IMR-90 (cell line): ENCODE data around the gene NR1I3. TPM values are rescaled to one million over a fixed set of nuclear protein-coding genes. Genes with fewer than 3 reads are reported as not detected.

ENCODE experiments used
- ATAC-seq: fragments of 200-7000 bp; cut with Tn5 transposase; 2 replicates; pipeline ENCODE4 v1.9.1; 2020; ENCODE audit warnings: low read depth, mild to moderate bottlenecking, moderate library complexity
- BruUV-seq: library from RNA; stranded (reverse); fragments of 400-500 nt; replicated peaks from 2 replicates; lab custom pipeline; 2021; lab: Mats Ljungman, UMichigan
- CTCF ChIA-PET: fragments of 300-600 bp; formaldehyde crosslinking; extraction: SDS; loops from one replicate; lab custom pipeline; 2021; ENCODE audit warnings: antibody characterized with exemption; lab: Yijun Ruan, JAX
- POLR2A ChIA-PET: fragments of 300-600 bp; sonication (Branson Sonifier 250); formaldehyde crosslinking; loops from one replicate; lab custom pipeline; 2022; ENCODE audit warnings: antibody characterized with exemption; ENCODE audit not compliant: unreplicated experiment; lab: Charles Lee
- DNase-seq: peaks from one replicate; pipeline ENCODE4 v3.0.0; 2013
- H2AFZ ChIP-seq: replicated peaks from 2 replicates; pipeline ENCODE3; 2013; ENCODE audit warnings: low read length, mild to moderate bottlenecking; ENCODE audit not compliant: poor library complexity
- H2AK5ac ChIP-seq: 2 replicates; pipeline ENCODE4 v1.6.1; 2013; ENCODE audit warnings: low read depth, low read length, inconsistent platforms
- H2AK9ac ChIP-seq: replicated peaks from 2 replicates; pipeline ENCODE3; 2013; ENCODE audit warnings: mild to moderate bottlenecking, low read depth, low read length, moderate library complexity; ENCODE audit not compliant: poor library complexity
- H2BK120ac ChIP-seq: 2 replicates; pipeline ENCODE4 v1.6.1; 2013; ENCODE audit warnings: low read depth, low read length, inconsistent platforms
- H2BK15ac ChIP-seq: 3 replicates; pipeline ENCODE4 v1.6.1; 2013; ENCODE audit warnings: low read depth, low read length, inconsistent platforms
- H2BK20ac ChIP-seq: 2 replicates; pipeline ENCODE4 v1.6.1; 2013; ENCODE audit warnings: low read depth, mild to moderate bottlenecking, inconsistent platforms, low read length, moderate library complexity
- H2BK5ac ChIP-seq: 2 replicates; pipeline ENCODE4 v1.6.1; 2013; ENCODE audit warnings: mild to moderate bottlenecking, low read depth, low read length, inconsistent platforms; ENCODE audit not compliant: poor library complexity, severe bottlenecking
- H3K14ac ChIP-seq: replicated peaks from 2 replicates; pipeline ENCODE4 v1.6.1; 2013; ENCODE audit warnings: low read depth, low read length, inconsistent platforms
- H3K18ac ChIP-seq: 2 replicates; pipeline ENCODE4 v1.6.1; 2013; ENCODE audit warnings: low read depth, low read length, control low read depth
- H3K23ac ChIP-seq: 2 replicates; pipeline ENCODE4 v1.6.1; 2013; ENCODE audit warnings: low read depth, low read length, inconsistent platforms
- H3K27ac ChIP-seq: 2 replicates; pipeline ENCODE4 v1.5.1; 2013; ENCODE audit warnings: mild to moderate bottlenecking, control low read depth, low read length; ENCODE audit not compliant: insufficient read depth
- H3K27me3 ChIP-seq: 2 replicates; pipeline ENCODE4 v1.6.1; 2013; ENCODE audit warnings: low read length; ENCODE audit not compliant: control insufficient read depth, insufficient read depth
- H3K36me3 ChIP-seq: 2 replicates; pipeline ENCODE4 v1.6.1; 2013; ENCODE audit warnings: low read length, mixed read lengths; ENCODE audit not compliant: control insufficient read depth, insufficient read depth
- H3K4ac ChIP-seq: 2 replicates; pipeline ENCODE4 v1.6.1; 2013; ENCODE audit warnings: low read depth, low read length, inconsistent platforms
- H3K4me1 ChIP-seq: 2 replicates; pipeline ENCODE4 v1.6.1; 2013; ENCODE audit warnings: low read length, mixed read lengths; ENCODE audit not compliant: control insufficient read depth, insufficient read depth
- H3K4me2 ChIP-seq: 2 replicates; pipeline ENCODE4 v1.6.1; 2013; ENCODE audit warnings: low read depth, mild to moderate bottlenecking, control low read depth, low read length, moderate library complexity
- H3K4me3 ChIP-seq: 2 replicates; pipeline ENCODE4 v1.5.1; 2013; ENCODE audit warnings: low read depth, mild to moderate bottlenecking, control low read depth, low read length, moderate library complexity; ENCODE audit not compliant: insufficient read depth
- H3K56ac ChIP-seq: 2 replicates; pipeline ENCODE4 v1.6.1; 2013; ENCODE audit warnings: low read length, inconsistent platforms; ENCODE audit not compliant: insufficient read depth; ENCODE audit errors: extremely low read depth
- H3K79me1 ChIP-seq, 2 experiments: 2 replicates each; pipeline ENCODE4 v1.6.1; 2013; ENCODE audit warnings: low read length in 2 of 2, inconsistent platforms in 1 of 2, low read depth in 1 of 2
- H3K9ac ChIP-seq: 2 replicates; pipeline ENCODE4 v1.6.1; 2013; ENCODE audit warnings: low read depth, low read length, control low read depth
- H3K9me1 ChIP-seq: 2 replicates; pipeline ENCODE4 v1.6.1; 2013; ENCODE audit warnings: low read length, inconsistent platforms; ENCODE audit not compliant: insufficient read depth
- H3K9me3 ChIP-seq: 2 replicates; pipeline ENCODE4 v1.6.1; 2013; ENCODE audit warnings: low read length; ENCODE audit not compliant: control insufficient read depth, insufficient read depth
- H4K20me1 ChIP-seq: 2 replicates; pipeline ENCODE4 v1.6.1; 2013; ENCODE audit warnings: low read length, inconsistent platforms; ENCODE audit not compliant: insufficient read depth
- H4K5ac ChIP-seq: 2 replicates; pipeline ENCODE4 v1.6.1; 2013; ENCODE audit warnings: mild to moderate bottlenecking, low read depth, low read length, control low read depth
- H4K8ac ChIP-seq, 2 experiments: 2 replicates each; pipeline ENCODE4 v1.6.1; 2013; ENCODE audit warnings: low read depth in 2 of 2, low read length in 2 of 2, control low read depth in 1 of 2, inconsistent platforms in 1 of 2
- H4K91ac ChIP-seq: 2 replicates; pipeline ENCODE4 v1.6.1; 2013; ENCODE audit warnings: low read depth, low read length, inconsistent platforms; ENCODE audit not compliant: insufficient read depth
- BHLHE40 ChIP-seq: fragments of 150-350 bp; IDR thresholded peaks from 2 replicates; pipeline ENCODE4 v1.6.1; 2016; ENCODE audit warnings: mild to moderate bottlenecking, low read depth, low read length
- CEBPB ChIP-seq: IDR thresholded peaks from 2 replicates; pipeline ENCODE4 v1.6.1; 2012; ENCODE audit warnings: low read depth, low read length, improper control_type of control experiment
- CHD1 ChIP-seq: IDR thresholded peaks from 2 replicates; pipeline ENCODE4 v1.6.1; 2012; ENCODE audit warnings: low read depth, low read length, improper control_type of control experiment
- FOS ChIP-seq: fragments of 150-350 bp; IDR thresholded peaks from 2 replicates; pipeline ENCODE4 v1.6.1; 2016; ENCODE audit warnings: low read depth, low read length
- MAFK ChIP-seq: IDR thresholded peaks from 2 replicates; pipeline ENCODE4 v1.6.1; 2012; ENCODE audit warnings: low read depth, low read length, improper control_type of control experiment
- MAZ ChIP-seq: IDR thresholded peaks from 2 replicates; pipeline ENCODE4 v1.6.1; 2012; ENCODE audit warnings: low read depth, mild to moderate bottlenecking, low read length, improper control_type of control experiment, moderate library complexity, borderline replicate concordance
- MXI1 ChIP-seq: IDR thresholded peaks from 2 replicates; pipeline ENCODE4 v1.6.1; 2012; ENCODE audit warnings: low read depth, mild to moderate bottlenecking, low read length, moderate library complexity, borderline replicate concordance
- NFE2L2 ChIP-seq: fragments of 150-350 bp; IDR thresholded peaks from 2 replicates; pipeline ENCODE4 v1.6.1; 2016; ENCODE audit warnings: low read depth, mild to moderate bottlenecking, low read length
- RAD21 ChIP-seq: IDR thresholded peaks from 2 replicates; pipeline ENCODE4 v1.6.1; 2012; ENCODE audit warnings: low read length, improper control_type of control experiment
- RFX5 ChIP-seq: IDR thresholded peaks from 2 replicates; pipeline ENCODE4 v1.8.0; 2012; ENCODE audit warnings: low read depth, mild to moderate bottlenecking, low read length, moderate library complexity
- WGBS, 2 experiments: methylation state at CpG; one replicate each; pipeline versions ENCODE4 v1.1.5 to v1.1.7; 2013; ENCODE audit warnings: missing lambda C conversion rate in 2 of 2; ENCODE audit not compliant: insufficient read length in 1 of 2; ENCODE audit errors: extremely low coverage in 2 of 2; 5-methylcytosine and 5-hydroxymethylcytosine counted together
- dilution Hi-C: fragments of 300-500 bp; cut with HindIII; formaldehyde crosslinking; loops from one replicate; pipeline ENCODE4 v1.14.3; 2018; ENCODE audit warnings: low sequenced_read_pairs; ENCODE audit not compliant: unreplicated experiment
- in situ Hi-C: fragments of 300-500 bp; cut with MboI; formaldehyde crosslinking; loops from 3 replicates; pipeline ENCODE4 v1.14.3; 2019; ENCODE audit warnings: low sequenced_read_pairs, inconsistent platforms, mixed read lengths
- intact Hi-C: fragments of 100-400 bp; cut with micrococcal nuclease; formaldehyde crosslinking; loops from 2 replicates; pipeline ENCODE4 v1.10.0; 2022
- polyA plus RNA-seq, 3 experiments: library from polyadenylated mRNA; depleted of rRNA; stranded (reverse); fragments of >200 nt; gene quantifications; 2 replicates each; pipeline ENCODE4 v1.2.3, GENCODE V29; 2012; ENCODE audit warnings: low replicate concordance in 1 of 3
- total RNA-seq: library from RNA; depleted of rRNA; stranded (reverse); fragments of >200 nt; gene quantifications from 2 replicates; pipeline ENCODE4 v1.2.3, GENCODE V29; 2012
- TF ChIP-seq, protein P1 (sequence below): fragments of 150-350 bp; IDR thresholded peaks from 2 replicates; pipeline ENCODE4 v1.6.1; 2017; ENCODE audit warnings: mild to moderate bottlenecking, antibody characterized with exemption, low read length, low read depth
- TF ChIP-seq, protein P2 (sequence below): conservative IDR thresholded peaks from 2 replicates; pipeline ENCODE4 v1.5.1; 2012; ENCODE audit warnings: mild to moderate bottlenecking, low read depth, low read length, improper control_type of control experiment

Gene NR1I3
- total and polyA plus RNA-seq, 2 of the 4 experiments (the other 2 are of a cell fraction), result not detected

DNA sequence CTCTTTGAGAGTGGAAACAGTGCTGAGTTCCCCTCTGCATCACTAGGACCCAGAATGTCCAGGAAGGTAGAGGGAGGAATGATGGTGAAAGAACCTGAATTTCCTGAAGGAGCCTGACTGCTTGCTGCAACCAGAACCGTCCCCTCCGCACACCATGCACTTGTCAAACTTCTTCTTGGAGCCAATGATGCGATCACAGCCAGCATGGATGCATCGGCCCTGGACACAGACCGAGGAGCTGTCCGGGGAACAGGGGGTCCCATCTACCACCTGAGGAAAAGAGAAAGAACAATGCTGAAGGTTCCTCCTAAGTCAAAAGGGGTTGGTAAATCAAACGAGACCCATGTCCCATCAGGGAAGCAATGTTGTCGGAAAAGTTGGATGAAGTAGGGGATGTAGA is 46.0 kb downstream of the NR1I3 start:
- TF ChIP-seq NFE2L2, result no peak
- TF ChIP-seq, protein P1, sequence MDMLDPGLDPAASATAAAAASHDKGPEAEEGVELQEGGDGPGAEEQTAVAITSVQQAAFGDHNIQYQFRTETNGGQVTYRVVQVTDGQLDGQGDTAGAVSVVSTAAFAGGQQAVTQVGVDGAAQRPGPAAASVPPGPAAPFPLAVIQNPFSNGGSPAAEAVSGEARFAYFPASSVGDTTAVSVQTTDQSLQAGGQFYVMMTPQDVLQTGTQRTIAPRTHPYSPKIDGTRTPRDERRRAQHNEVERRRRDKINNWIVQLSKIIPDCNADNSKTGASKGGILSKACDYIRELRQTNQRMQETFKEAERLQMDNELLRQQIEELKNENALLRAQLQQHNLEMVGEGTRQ, result no peak
- TF ChIP-seq, protein P2, sequence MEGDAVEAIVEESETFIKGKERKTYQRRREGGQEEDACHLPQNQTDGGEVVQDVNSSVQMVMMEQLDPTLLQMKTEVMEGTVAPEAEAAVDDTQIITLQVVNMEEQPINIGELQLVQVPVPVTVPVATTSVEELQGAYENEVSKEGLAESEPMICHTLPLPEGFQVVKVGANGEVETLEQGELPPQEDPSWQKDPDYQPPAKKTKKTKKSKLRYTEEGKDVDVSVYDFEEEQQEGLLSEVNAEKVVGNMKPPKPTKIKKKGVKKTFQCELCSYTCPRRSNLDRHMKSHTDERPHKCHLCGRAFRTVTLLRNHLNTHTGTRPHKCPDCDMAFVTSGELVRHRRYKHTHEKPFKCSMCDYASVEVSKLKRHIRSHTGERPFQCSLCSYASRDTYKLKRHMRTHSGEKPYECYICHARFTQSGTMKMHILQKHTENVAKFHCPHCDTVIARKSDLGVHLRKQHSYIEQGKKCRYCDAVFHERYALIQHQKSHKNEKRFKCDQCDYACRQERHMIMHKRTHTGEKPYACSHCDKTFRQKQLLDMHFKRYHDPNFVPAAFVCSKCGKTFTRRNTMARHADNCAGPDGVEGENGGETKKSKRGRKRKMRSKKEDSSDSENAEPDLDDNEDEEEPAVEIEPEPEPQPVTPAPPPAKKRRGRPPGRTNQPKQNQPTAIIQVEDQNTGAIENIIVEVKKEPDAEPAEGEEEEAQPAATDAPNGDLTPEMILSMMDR, result no peak
- TF ChIP-seq RFX5, result no peak
- no peak for TF ChIP-seq MXI1
- TF ChIP-seq MAFK, result no peak
- no peak for TF ChIP-seq RAD21
- TF ChIP-seq CHD1, result no peak
- TF ChIP-seq BHLHE40, result no peak
- TF ChIP-seq MAZ, result no peak
- TF ChIP-seq CEBPB, result no peak
- no peak for TF ChIP-seq FOS
- WGBS, 2 experiments, result 100% methylated on average over 1 of the region's 8 CpGs; no CpG with 5 or more reads in 1 of the 2 experiments
- POLR2A ChIA-PET, result no interaction called here

More for the DNA sequence above, 46.0 kb downstream of the NR1I3 start:
- BruUV-seq, result no TSS peak
- H2BK120ac ChIP-seq, result no peak overlapping the region
- no peak overlapping the region for H4K5ac ChIP-seq
- H3K9me1 ChIP-seq, result 0 out of 2 replicates have a peak, but pooled peaks cover 4% of the 10 kb centered on the region
- no peak overlapping the region for H2BK5ac ChIP-seq
- H2AK5ac ChIP-seq, result no peak overlapping the region
- in situ Hi-C loops, result no loop called here
- no peak overlapping the region for H3K18ac ChIP-seq
- H3K4ac ChIP-seq, result no peak overlapping the region
- no peaks in the 10 kb centered on the region for H3K27me3 ChIP-seq
- H3K56ac ChIP-seq, result no peak overlapping the region
- H2AK9ac ChIP-seq, result no peak overlapping the region
- no peak overlapping the region for H3K9ac ChIP-seq
- CTCF ChIA-PET, result interaction anchor here (1.0 to 1.4 kb wide), 3 partner anchors 10 to 99 kb away, joined by 3 to 8 read pairs (median 6); partner anchors contain the start of genes NDUFS2 and TOMM40L
- H2BK15ac ChIP-seq, result no peak overlapping the region
- H3K9me3 ChIP-seq, result no peaks in the 10 kb centered on the region
- no peak overlapping the region for H4K8ac ChIP-seq
- dilution Hi-C loops, result no loop called here
- H3K27ac ChIP-seq, result no peak overlapping the region
- no peak overlapping the region for H3K4me3 ChIP-seq
- no peaks in the 10 kb centered on the region for H3K79me1 ChIP-seq
- ATAC-seq (no peak), DNase-seq (no peak)
- no peak overlapping the region for H2BK20ac ChIP-seq
- no peak overlapping the region for H3K14ac ChIP-seq
- H4K20me1 ChIP-seq, result no peaks in the 10 kb centered on the region
- H2AFZ ChIP-seq, result no peak overlapping the region
- intact Hi-C loops, result loop anchor here (1.0 kb wide), 3 partner anchors 33 to 190 kb away; no protein-coding TSS in a partner anchor
- H3K4me2 ChIP-seq, result no peak overlapping the region
- no peaks in the 10 kb centered on the region for H3K36me3 ChIP-seq
- peaks cover 4% of the 10 kb centered on the region; the same call in 1 of the 2 replicates for H3K4me1 ChIP-seq
- no peak overlapping the region for H4K91ac ChIP-seq
- H3K23ac ChIP-seq, result no peak overlapping the region
